Motor neuron (in vitro differentiated cells): Measurements from ENCODE around the gene FARSB. TPM values are rescaled to one million over a fixed set of nuclear protein-coding genes. Genes with fewer than 3 reads are reported as not detected.
A peak's percentile ranks its signal among the peaks of the same experiment; 100 is the strongest.

Source experiments
- ATAC-seq, 8 experiments: fragments of 200-7000 bp; cut with Tn5 transposase; replicated peaks in 6 of 8; 2 replicates each; pipeline ENCODE4 v1.8.0; 2021; ENCODE audit warnings: mild to moderate bottlenecking in 8 of 8, moderate library complexity in 8 of 8
- H3K27ac ChIP-seq, 2 donors: fragments of 250-450 bp; sonication (Bioruptor Pico); 2 replicates each; pipeline ENCODE4 v1.9.0; 2021; ENCODE audit warnings: antibody characterized with exemption in 2 of 2, mild to moderate bottlenecking in 2 of 2, moderate library complexity in 1 of 2
- H3K4me1 ChIP-seq, 2 donors: fragments of 250-450 bp; sonication (Bioruptor Pico); replicated peaks in 1 of 2; 2 replicates each; pipeline ENCODE4 v1.6.1; 2021; ENCODE audit warnings: antibody characterized with exemption in 2 of 2, mild to moderate bottlenecking in 2 of 2, moderate library complexity in 1 of 2
- H3K4me3 ChIP-seq, 5 donors: fragments of 250-450 bp; sonication (Bioruptor Pico); 2 replicates each; pipeline ENCODE4 v1.9.0; 2021; ENCODE audit warnings: antibody characterized with exemption in 5 of 5, mild to moderate bottlenecking in 5 of 5, moderate library complexity in 4 of 5
- WGBS, 10 experiments: fragments of 450-650 bp; shearing (Covaris generic); methylation state at CpG; one replicate each; pipeline ENCODE4 v1.0.0; 2022; 5-methylcytosine and 5-hydroxymethylcytosine counted together
- in situ Hi-C, 9 experiments: fragments of 400-800 bp; cut with MboI; loops; one replicate each; pipeline ENCODE4 v1.15.0; 2021; ENCODE audit warnings: low sequenced_read_pairs in 9 of 9, low pct_unique_long_range_greater_than_20kb in 2 of 9; ENCODE audit not compliant: unreplicated experiment in 9 of 9
- total RNA-seq, 8 experiments: library from RNA; unstranded; fragments of 300-600 nt; gene quantifications; 2 replicates each; pipeline versions ENCODE4 v1.2.3 to v1.2.4, GENCODE V29; 2022

The FARSB gene
- total RNA-seq, 8 experiments from 2014 or later, result 25.9 to 41.0 (median 32.7) TPM

DNA sequence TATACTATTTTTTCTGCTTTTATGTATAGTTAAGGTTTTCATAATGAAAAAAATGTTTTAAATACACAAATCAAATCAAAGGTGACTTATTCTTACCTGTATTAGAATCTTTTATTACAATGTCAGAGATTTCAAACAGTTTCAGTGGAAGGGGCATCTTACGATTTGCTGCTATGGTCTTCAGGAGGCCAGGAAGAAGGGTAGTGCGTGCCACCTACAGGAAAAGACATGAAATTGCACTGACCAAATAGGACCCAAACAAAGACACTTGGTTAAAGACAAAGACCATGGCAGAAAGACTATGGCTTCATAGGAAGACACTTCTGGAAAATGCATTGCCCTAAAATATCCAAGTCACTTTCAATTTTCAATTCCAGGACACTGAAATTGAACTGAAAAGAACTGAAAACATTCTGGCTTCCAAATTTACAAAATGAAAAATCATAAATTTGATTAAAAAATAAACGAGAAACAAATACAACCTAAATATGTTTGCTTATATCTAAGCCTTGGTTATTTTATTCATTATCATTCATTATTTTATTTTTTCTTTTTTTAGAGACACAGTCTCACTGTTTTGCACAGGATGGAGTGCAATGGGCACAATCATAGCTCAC is 42.1 kb downstream of the FARSB start:
- Histone ChIP-seq H3K4me1 (no peaks in the 10 kb centered on the region), H3K27ac (no peak overlapping the region), H3K4me3 (no peak overlapping the region)
- 50 to 100% (median 67%) methylated on average over 1 to 3 of the region's 3 CpGs for WGBS, 10 experiments
- in situ Hi-C loops, result no loop called here
- ATAC-seq, result peak; percentile 55 to 89 (median 62)

DNA sequence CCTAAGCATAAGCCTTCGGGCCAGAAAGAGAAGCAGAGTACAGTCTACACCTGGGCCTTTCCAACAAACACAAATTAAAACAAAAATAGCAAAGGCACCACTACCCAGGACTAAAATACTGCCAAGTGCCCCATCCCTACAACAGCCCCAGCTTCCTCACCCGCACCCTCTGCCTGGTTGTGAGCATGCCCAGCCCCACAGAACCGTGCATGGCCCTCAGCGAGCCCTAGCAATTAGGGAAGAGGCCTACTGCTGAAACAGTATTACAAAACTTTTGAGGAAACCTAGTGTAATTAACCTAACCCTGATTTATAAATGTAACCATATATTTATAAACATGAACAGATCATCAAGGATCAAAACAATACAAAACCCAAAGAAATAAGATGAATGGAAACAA is 44.2 kb downstream of the FARSB start:
- Histone ChIP-seq H3K4me3 (no peak overlapping the region), H3K27ac (no peak overlapping the region), H3K4me1 (no peaks in the 10 kb centered on the region)
- in situ Hi-C loops, result no loop called here
- ATAC-seq, result no peak
- WGBS, 10 experiments, result 80 to 100% (median 93%) methylated on average over 1 to 4 of the region's 4 CpGs; no CpG with 5 or more reads in 5 of the 10 experiments

DNA sequence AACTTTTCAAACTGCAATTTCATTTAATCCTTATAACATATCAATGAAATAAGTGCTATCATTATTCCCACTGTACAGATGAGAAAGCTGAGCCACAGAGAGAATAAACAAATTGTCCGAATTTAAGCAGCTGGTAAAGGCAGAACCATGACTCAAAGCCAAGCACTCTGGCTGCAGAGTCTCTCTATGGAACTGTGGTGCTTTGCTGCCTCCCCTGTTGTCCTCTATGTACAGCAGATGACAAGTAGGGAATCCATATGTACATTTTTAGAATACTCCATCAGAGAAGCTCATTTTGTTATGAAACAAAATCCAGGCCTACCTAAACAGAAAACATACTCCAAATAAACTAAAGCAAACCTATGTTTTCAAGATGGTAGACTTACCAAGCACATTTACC is 45.1 kb downstream of the FARSB start:
- 0 to 100% (median 100%) methylated on average over 1 of the region's 1 CpG; no CpG with 5 or more reads in 4 of the 10 experiments for WGBS, 10 experiments
- peak in 3 of 8 experiments; percentile 65 to 93 (median 86) for ATAC-seq
- in situ Hi-C loops, result no loop called here
- Histone ChIP-seq H3K4me1 (no peaks in the 10 kb centered on the region), H3K27ac (no peak overlapping the region), H3K4me3 (no peak overlapping the region)

DNA sequence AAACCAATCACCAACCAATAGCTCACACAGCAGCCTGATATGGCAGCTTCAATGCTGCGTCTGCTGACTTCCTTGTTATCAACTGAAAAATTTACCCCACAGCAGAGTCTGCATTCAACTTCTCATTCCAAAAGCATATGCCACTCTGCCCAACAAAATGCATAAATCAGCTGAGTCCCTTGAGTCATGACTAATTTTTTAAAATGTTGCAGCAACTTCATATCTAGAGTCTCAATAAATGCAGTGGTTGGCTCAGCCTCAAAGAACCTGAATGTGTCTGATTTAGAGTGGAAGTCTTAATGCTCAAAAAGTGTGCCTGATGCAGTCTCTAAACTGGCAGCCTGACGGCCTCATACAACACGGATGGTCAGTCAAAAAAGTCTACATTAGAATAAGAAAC is 46.5 kb downstream of the FARSB start:
- peak in 2 of 8 experiments; percentile 15 to 21 for ATAC-seq
- H3K4me3 ChIP-seq, result no peak overlapping the region
- no peaks in the 10 kb centered on the region for H3K4me1 ChIP-seq
- in situ Hi-C loops, result no loop called here
- 78 to 100% (median 89%) methylated on average over 1 to 3 of the region's 3 CpGs; no CpG with 5 or more reads in 1 of the 10 experiments for WGBS, 10 experiments
- H3K27ac ChIP-seq, result no peak overlapping the region

DNA sequence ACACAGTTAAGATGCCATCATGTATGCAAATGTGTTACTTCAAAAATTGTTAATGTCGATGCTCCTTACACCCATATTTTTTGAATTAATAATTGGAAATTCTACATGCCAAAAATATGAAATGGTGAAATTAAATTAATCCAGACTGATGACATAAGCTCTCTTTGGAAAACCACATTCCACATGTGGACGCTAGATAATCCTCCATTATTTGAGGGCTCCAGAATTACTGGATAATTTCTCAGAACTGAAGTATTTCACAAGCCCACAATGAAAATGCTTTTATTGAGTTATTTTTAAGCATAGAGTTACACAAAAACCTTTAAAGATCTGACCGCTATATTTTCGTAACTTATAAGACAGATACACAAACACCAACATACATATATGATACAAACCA is 47.8 kb downstream of the FARSB start:
- Histone ChIP-seq H3K4me3 (no peak overlapping the region), H3K27ac (no peak overlapping the region), H3K4me1 (no peaks in the 10 kb centered on the region)
- in situ Hi-C loops, result no loop called here
- 0 to 100% (median 69%) methylated on average over 1 to 4 of the region's 4 CpGs for WGBS, 10 experiments
- ATAC-seq, result no peak

DNA sequence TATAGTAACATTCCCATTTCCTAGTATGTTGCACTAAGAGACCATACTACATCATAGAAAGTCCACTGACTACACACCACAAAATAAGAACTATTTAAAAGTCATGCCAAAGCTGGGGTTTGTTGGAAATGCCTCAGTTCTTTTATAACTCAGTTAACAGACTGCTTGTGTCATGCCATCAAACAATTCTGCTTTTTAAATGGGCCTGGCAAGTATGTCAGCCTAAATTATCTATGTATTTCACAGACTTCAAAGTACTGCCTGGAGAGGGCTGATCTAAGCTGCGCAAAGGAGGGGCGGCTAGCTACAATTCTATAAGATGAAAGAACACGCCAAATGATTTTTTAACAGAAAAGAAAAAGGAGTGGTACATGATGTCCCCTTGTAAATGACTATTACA is 49.6 kb downstream of the FARSB start:
- Histone ChIP-seq H3K4me1 (no peaks in the 10 kb centered on the region), H3K27ac (no peak overlapping the region), H3K4me3 (no peak overlapping the region)
- ATAC-seq, result no peak
- 83 to 100% (median 94%) methylated on average over 1 to 3 of the region's 3 CpGs; no CpG with 5 or more reads in 1 of the 10 experiments for WGBS, 10 experiments
- in situ Hi-C loops, result no loop called here

DNA sequence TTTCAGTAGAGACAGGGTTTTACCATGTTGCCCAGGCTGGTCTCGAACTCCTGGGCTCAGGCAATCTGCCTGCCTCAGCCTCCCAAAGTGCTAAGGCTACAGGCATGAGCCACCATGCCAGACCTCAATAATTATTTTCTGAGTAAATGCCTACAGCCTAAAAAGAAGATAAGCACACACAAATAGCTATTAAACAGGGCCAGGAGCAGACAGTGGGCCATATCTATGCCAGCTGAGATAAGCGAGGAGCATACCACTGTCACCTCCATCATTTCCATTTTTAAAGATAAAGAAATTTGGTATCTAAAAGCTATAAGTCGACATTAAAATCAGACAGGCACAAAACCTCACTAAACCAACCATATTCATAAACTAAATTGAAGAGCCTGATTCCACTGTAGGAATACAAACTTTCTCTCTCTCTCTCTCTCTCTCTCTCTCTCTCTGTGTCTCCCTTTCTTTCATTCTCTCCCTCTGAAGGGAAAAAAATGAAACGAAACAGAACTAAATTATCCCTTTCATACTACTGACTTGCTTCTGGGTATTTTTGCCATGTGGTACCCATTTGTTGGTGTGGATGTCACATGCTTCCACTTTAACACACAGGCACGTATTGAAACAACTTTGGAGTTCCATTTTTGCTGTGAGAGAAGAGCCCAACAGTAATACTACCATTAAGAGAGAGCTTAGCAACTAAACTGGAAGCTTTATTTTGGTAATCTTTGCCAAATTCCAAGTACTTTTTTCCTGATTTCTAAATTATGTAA is 51.0 kb downstream of the FARSB start:
- Histone ChIP-seq H3K4me1 (no peaks in the 10 kb centered on the region), H3K27ac (no peak overlapping the region), H3K4me3 (no peak overlapping the region)
- ATAC-seq, result no peak
- WGBS, 10 experiments, result 67 to 100% (median 92%) methylated on average over 1 to 5 of the region's 5 CpGs; no CpG with 5 or more reads in 1 of the 10 experiments
- in situ Hi-C loops, result no loop called here

DNA sequence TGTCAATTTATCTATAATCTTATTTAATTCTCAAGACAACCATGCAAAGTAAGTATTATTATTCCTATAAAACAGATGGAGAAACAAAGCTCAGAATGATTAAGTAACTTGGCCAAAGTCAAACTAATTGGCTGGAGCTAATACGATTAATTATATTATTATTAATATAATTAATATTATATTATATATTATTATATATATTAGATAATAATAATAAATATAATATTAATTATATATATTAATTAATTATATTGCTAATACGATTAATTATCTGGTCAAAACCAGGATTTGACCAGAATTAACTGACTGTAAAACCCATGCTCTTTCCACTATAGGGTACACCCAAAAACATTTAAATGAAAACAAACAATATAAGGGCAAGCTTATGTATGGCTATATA is 52.4 kb downstream of the FARSB start:
- Histone ChIP-seq H3K4me1 (no peaks in the 10 kb centered on the region), H3K27ac (no peak overlapping the region), H3K4me3 (no peak overlapping the region)
- WGBS, 10 experiments, result 67 to 100% (median 94%) methylated on average over 1 to 2 of the region's 2 CpGs; no CpG with 5 or more reads in 1 of the 10 experiments
- no peak for ATAC-seq
- in situ Hi-C loops, result no loop called here

DNA sequence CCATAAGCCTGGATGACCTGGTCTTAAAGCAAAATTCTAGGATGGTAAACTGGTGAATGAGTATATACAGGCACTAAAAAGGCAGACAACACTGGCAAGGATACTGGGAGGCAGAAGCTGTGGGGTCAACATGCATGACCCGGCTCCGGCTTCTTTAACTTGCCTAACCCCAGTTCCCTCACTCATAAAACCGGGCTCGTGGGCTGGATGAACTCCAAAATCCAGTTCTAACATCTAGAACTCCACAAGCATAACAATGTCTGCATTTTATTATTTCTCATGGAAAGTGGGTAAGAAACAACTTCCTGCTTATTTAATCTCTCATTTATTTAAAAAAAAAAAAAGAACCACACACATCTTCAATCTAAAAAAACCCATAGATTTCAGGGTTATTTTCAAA is 57.3 kb downstream of the FARSB start:
- in situ Hi-C loops, result no loop called here
- H3K4me3 ChIP-seq, result no peak overlapping the region

DNA sequence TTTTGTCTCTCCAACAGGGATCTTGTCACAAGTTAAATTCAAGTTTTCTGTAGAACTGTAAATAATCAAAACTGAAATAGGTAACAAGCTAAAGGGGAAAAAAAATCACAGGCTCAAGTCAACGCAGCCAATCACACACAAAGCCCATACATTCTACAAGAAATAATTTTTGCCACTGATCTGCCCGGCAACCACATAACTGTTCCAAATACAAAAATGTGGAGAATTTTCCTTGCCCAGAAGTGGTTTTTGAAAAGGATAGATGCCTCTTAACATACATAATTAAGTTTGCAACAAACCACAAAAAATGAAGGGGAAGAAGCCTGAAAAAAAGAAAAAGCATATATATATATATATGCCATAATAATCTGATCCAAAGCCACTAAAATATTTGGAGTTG is 60.3 kb downstream of the FARSB start:
- in situ Hi-C loops, result no loop called here
- 72 to 100% (median 93%) methylated on average over 1 to 2 of the region's 2 CpGs; no CpG with 5 or more reads in 1 of the 10 experiments for WGBS, 10 experiments
- no peaks in the 10 kb centered on the region for H3K4me1 ChIP-seq
- no peak overlapping the region for H3K27ac ChIP-seq
- no peak overlapping the region for H3K4me3 ChIP-seq
- peak in 1 of 8 experiments; percentile 20 for ATAC-seq

More for the DNA sequence above, 57.3 kb downstream of the FARSB start:
- Histone ChIP-seq H3K4me1 (no peaks in the 10 kb centered on the region), H3K27ac (no peak overlapping the region)
- WGBS, 10 experiments, result 66 to 100% (median 90%) methylated on average over 1 to 4 of the region's 4 CpGs; no CpG with 5 or more reads in 2 of the 10 experiments
- ATAC-seq, result no peak

DNA sequence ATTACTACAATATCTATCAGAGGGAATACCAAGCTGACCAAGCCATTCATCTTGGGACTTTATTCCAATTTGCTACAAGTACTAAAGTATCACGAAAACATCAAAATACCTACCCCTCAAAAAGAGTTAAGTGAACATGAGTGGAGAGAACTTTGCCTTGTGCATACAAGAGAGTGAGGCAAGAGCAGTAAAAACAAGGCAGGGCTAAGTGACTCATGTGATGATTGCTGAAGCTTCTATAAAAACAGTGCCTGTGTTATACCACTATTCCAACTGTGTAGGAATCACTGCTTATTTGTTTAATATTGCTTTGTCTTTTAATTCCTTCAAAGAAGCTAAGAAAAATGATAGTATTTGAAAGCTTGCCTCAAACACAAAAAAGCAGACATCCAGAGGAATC is 61.2 kb downstream of the FARSB start:
- peak in 3 of 8 experiments; percentile 67 to 81 (median 77) for ATAC-seq
- no peaks in the 10 kb centered on the region for H3K4me1 ChIP-seq
- 86 to 100% (median 100%) methylated on average over 1 of the region's 1 CpG; no CpG with 5 or more reads in 3 of the 10 experiments for WGBS, 10 experiments
- in situ Hi-C loops, result no loop called here
- H3K27ac ChIP-seq, result no peak overlapping the region
- no peak overlapping the region for H3K4me3 ChIP-seq

DNA sequence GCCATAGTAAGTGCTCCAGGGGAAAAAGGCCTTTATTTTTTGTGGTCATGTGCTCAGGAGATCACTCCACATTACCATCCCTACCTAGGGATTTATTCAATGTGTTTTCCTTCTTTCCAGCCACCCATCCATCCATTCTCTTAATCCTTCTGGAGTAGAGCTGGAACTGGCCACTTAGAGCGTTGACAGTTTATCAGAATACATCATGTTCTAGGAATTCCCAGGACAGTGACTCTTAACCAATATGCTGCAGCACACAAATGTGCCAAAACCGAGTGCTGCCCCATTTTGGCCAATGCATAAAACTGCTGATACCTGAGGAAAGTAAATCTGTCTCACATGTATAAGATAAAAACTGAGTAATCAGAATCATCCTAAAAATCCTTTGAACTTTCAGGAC is 63.7 kb downstream of the FARSB start:
- 35 to 100% (median 74%) methylated on average over 1 to 2 of the region's 2 CpGs; no CpG with 5 or more reads in 2 of the 10 experiments for WGBS, 10 experiments

DNA sequence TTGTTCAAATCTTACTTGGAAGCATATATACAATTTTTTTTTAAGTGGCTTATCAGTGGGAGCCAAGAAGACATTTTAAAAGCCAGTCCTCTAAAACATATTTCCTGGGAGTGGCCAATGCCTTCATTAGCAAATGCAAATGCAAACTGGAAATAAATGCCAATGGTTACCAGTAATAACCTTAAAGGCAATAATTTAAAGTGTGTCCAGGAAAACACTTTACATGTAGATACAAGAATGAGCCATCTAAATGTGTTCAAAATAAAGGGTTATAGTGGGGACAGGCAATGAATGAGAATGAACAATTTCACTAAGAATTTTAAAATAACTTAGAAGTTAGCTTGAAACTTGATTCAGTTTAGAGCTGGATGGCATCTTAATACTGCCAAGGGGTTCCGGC is 64.2 kb downstream of the FARSB start:
- WGBS, 10 experiments, result 88 to 100% (median 100%) methylated on average over 1 of the region's 1 CpG; no CpG with 5 or more reads in 3 of the 10 experiments
- Histone ChIP-seq H3K4me1 (no peaks in the 10 kb centered on the region), H3K4me3 (no peak overlapping the region), H3K27ac (no peak overlapping the region)
- in situ Hi-C loops, result no loop called here
- peak in 3 of 8 experiments; percentile 77 to 81 (median 80) for ATAC-seq

More for the DNA sequence above, 63.7 kb downstream of the FARSB start:
- ATAC-seq, result peak in 3 of 8 experiments; percentile 36 to 43 (median 41)
- Histone ChIP-seq H3K4me1 (no peaks in the 10 kb centered on the region), H3K27ac (no peak overlapping the region), H3K4me3 (no peak overlapping the region)
- in situ Hi-C loops, result no loop called here
